H54 (cell line): ENCODE measurements around the gene RPL14.

Source experiments
- DNase-seq: peaks from one replicate; pipeline ENCODE4 v3.0.0; 2011; ENCODE audit warnings: low spot score, mixed read lengths; ENCODE audit not compliant: insufficient read length
- FAIRE-seq: peaks from 3 replicates; lab custom pipeline; 2011; peaks lifted over from hg19 to GRCh38; lab: Jason Lieb, UNC
- POLR2A ChIP-seq: IDR thresholded peaks from 2 replicates; pipeline ENCODE4 v1.6.1; 2011; ENCODE audit warnings: low read depth, mild to moderate bottlenecking, low read length

RPL14 gene

DNA sequence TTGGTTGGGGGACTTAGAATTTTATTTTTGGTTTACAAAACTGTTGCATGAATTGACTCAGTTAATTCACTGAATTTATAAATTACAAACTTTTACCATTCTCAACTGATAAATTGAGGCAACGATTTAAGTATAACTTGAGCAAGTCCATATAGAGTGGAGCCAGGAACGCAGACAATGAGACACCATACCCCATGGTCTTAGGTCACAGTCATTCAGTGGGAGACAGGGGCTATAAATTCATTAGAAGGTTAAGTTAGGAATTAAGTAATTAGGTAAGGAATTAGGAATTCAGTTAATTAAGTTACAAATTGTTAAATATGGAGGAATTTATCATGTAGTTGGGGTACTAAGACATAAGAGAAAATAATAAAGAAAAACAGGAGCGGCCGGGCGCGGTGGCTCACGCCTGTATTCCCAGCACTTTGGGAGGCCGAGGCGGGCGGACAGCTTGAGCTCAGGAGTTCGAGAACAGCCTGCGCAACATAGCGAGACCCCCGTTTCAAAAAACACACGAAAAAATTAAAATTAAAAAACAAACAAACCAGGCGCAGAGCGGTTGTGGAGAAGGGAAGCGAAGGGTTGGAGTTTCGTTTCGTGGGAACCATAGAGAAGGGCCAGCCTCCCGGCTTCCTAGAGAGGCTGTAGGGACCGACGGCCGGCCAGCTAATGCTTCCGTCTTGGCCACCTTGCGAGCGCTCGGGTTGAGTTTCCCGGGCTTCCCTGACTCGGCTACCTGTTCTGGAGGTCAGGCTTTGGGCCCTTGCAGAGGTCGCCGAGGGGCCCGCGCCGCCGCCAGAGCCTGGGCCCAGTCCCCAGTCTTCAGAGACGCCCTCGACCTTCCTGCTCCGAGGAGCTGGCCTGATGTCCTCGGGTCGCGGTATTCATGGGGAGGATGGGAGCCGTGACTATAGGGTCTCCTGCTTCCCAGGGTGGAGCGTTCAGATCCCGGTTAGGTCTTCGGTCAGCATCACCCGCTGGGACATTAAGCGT, 19.6 kb downstream of the RPL14 start, which contains the start of gene ZNF619:
Gene ZNF619 (plus strand): TSS at position 645 of the 993 bp plus-strand sequence. CDS start 858 bp downstream, outside the sequence.
- TF ChIP-seq POLR2A, result no peak
- peak; percentile 67 for FAIRE-seq
- DNase-seq, result peak; percentile 62

DNA sequence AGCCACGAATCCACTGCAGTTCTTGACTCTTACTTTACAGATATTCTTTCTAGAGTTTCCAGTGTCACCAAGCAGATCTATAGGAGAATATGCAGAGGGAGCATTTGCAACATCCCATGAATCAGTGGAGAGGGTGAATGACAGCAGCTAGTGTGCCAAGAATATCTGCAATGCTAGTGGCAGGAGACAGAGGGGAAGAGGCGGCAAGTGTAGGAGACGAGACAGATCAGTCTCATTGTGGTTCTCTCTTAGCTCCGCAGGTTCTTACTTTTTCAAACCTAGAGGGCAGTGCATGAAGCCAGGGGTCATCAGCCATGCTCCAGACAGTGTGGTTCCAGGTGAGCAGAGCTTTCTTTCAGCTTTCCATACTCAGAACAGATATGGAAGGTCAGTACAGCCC, 20.5 kb downstream of the RPL14 start:
- TF ChIP-seq POLR2A, result no peak
- no peak for FAIRE-seq
- DNase-seq, result no peak

DNA sequence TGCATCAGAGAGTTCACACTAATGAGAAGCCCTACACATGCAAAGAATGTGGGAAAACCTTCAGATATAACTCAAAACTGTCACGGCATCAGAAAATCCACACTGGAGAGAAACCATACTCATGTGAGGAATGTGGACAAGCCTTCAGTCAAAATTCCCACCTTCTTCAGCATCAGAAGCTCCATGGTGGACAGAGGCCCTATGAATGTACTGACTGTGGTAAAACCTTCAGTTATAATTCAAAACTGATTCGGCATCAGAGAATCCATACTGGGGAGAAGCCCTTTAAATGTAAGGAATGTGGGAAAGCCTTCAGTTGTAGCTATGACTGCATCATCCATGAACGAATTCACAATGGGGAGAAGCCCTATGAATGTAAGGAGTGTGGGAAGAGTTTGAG, 30.0 kb downstream of the RPL14 start:
- no peak for TF ChIP-seq POLR2A
- DNase-seq, result no peak
- no peak for FAIRE-seq

DNA sequence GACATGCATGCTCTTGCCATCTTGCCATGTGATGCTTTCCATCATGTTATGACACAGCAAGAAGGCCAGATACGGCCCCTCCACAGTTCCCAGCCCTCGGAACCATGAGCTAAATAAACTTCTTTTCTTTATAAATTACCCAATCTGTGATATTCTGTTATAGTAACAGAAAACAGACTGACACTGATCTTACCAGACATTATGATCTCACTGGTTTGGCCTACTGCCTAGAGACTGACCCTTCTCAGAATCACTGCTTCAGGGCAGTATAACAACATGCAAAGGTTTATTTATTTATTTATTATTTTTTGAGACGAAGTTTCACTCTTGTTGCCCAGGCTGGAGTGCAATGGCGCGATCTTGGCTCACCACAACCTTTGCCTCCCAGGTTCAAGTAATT, 33.8 kb downstream of the RPL14 start:
- FAIRE-seq (no peak), DNase-seq (no peak)

DNA sequence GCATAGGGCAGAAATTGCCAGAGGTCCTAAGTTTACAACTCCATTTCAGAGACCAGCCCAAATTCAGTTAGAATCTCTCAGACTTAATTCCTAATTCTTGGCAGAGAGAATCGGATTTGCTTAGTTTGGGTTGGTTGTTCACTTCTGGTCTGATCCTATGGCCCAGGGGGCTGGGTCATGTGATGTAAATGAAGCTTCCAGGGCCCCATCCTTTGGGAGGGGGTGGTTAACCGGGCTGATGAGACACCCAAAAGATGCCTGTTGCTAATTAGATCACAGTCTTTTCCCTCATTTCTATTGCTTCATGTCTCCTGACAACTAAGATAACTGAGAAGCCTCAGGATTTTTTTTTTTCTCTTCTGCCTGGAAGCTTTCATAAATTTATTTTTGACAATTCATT, 37.6 kb downstream of the RPL14 start:
- DNase-seq, result no peak
- TF ChIP-seq POLR2A, result no peak
- FAIRE-seq, result no peak

More for the DNA sequence above, 33.8 kb downstream of the RPL14 start:
- no peak for TF ChIP-seq POLR2A

DNA sequence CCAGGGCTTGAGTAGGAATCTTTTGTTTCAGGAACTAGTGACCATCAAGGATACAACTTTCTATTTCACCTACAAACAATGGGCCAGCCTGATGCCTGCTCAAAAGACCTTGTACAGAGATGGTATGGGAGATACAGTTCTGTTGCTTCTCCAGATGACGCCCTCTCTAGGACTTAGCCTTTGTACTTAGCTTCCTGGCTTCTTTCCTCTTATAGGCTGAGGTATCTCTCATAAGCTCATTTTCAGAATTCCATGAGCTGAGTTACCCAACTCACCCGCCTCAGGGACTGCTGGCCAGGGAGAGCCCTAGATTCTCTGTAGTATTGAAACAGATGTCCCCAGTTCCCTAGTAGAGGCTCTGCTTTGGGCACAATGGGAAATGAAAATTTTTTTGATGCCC, 40.1 kb downstream of the RPL14 start:
- no peak for FAIRE-seq
- no peak for DNase-seq
- no peak for TF ChIP-seq POLR2A

DNA sequence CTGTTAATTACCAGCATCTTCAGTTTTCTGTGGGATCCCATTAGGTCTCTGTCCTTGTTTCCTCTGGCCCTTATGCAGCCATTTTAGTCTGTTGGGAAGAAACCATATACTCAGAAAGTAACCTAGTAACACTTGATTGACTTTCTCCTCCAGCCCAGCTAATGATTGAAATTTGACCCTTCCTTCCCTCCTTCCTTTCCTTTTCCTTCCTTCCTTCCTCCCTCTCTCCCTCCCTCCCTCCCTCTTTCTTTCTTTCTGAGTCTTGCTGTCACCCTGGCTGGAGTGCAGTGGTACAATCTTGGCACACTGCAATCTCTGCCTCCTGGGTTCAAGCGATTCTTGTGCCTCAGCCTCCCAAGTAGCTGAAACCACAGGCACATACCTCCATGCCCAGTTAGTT, 42.8 kb downstream of the RPL14 start:
- DNase-seq (no peak), FAIRE-seq (no peak)
- no peak for TF ChIP-seq POLR2A

DNA sequence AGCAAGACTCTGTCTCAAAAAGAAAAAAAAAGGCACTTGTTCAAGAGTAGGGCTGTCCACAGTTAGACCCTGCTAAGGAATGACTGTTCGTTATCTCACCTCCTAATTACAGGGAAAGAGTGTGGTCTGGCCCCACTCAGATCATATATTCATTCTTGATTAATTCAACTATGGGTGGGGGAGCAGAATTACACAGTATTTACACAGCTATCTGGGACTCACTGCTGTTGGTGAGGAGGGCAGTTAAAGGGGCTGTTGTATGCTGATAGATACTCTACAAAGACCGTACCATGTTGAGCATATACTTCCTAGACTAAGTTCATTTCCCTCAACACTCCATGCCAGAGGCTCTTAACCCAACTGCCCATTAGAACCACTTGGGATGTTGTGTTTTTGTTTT, 44.9 kb downstream of the RPL14 start:
- DNase-seq (no peak), FAIRE-seq (no peak)
- no peak for TF ChIP-seq POLR2A

DNA sequence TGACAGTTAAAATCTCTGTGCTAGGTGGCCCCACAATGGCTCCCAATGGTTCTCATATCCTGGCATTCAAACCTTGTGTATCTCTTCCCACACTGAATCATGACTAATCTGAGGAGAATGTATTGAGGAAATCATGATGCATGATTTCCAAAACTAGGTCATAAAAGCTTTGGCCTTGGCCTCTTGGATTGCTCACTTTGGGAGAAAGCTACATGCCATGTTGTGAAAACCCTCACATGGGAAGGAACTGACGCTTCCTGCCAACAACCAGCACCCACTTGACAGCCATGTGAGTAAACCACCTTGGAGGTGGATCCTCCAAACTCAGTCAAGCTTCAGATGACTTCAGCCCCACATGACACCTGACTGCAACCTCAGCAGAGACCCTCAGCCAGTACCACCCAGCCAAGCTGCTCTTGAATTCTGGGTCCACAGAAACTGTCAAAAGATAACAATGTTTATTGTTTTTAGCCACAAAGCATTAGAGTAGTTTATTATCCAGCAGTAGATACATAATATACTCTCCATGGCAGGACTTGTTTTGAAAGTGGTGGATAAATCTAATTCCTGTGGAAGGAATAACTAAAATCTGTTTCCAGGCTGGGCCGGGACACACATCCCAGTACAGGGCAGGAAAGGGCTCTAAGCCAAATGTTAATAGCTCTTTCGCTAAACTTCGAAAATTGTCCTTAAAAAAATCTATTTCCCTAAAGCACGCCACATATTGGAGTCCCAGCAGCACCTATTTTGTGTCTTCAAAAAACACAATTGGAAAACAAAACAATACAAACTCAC, 47.7 kb downstream of the RPL14 start:
- peak; percentile 59 for DNase-seq
- no peak for TF ChIP-seq POLR2A
- FAIRE-seq, result peak; percentile 97

DNA sequence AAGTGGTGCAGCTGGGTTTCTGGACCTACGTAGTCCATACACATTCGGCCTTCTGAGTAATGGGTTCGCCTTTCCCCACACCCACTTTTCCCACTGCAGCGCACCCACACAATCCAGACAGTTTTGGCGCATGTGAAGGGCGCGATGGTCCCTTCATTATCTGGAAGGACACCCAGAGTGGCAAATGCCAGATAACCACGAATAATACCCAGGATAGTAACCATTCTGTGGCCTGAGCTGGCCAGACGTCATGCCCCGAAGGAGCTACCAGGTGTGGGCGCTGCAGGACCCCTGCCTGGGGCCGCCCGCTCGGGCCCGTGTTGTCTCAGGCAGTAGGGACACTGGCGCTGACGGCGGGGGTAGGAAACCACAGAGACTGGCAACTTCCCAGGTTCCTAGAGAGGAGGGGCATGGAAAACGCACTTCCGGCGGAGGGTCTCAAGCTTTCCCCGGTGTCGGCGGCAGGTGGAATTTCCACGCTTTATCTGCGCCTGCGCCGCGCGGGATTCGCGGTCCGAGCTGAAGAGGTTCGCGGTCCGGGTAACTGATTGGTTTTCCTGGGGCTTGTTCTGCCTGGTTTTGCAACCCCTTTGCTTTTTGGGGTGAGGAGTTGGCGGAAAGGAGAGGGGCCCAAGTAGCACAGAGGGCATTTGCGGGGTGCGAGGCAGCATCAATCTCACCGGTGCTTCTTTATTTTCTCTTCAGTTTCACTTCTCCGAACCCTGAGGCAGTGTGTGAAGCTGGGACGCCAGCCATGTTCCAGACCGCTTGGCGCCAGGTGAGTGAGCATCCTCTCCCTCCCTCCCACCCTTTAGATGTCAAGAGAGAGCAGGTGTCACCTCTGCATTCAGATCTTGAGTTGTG, 48.7 kb downstream of the RPL14 start, which contains the start of gene ZNF620:
Gene ZNF620 (plus strand): TSS at position 441 of the 864 bp plus-strand sequence. CDS start 314 bp downstream, at position 755.
- no peak for TF ChIP-seq POLR2A
- DNase-seq (peak; percentile 34), FAIRE-seq (no peak)

DNA sequence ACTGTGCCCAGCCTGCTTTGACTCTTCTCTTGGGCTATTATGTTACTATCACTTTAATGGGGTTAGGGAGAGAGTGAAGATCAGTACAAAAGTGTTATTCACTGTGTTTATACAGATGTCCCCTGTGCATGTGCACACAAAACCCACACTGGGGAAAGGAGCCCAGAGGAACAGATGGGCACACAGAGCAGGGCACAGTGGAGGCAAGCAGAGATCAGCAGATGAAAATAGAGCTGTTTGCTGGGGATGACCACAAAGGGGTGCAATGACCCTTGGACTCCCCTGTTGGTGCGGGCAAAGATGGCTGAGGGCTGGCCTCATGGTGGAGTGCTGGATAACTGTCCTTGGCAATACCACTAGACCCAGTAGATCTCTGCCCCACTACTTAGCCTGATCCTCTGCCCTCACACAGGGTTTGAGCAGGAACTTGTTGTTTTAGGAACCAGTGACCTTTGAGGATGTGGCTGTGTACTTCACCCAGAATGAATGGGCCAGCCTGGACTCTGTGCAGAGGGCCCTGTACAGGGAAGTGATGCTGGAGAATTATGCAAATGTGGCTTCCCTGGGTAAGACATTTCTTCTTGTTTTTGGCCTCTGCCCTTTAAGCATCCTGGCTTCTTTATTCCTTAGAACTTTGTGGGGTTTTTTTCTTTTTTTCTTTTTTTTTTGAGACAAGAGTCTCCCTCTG, 54.0 kb downstream of the RPL14 start:
- no peak for TF ChIP-seq POLR2A
- DNase-seq (no peak), FAIRE-seq (no peak)

DNA sequence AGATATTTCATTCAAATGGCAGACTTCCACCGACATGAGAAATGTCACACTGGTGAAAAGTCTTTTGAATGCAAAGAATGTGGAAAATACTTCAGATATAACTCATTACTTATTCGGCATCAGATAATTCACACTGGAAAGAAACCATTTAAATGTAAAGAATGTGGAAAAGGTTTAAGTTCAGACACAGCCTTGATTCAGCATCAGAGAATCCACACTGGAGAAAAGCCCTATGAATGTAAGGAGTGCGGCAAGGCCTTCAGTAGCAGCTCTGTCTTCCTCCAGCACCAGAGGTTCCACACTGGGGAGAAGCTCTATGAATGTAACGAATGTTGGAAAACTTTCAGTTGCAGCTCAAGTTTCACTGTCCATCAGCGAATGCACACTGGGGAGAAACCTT, 59.1 kb downstream of the RPL14 start:
- FAIRE-seq, result no peak
- TF ChIP-seq POLR2A, result no peak
- DNase-seq, result no peak
